GM10266 (cell line): Measurements from ENCODE around the gene SSR1.
A peak's percentile ranks its signal among the peaks of the same experiment; 100 is the strongest.
"Not testable (repeated sequence)": the region's sequence is repeated elsewhere in the genome, so short reads cannot be mapped to it uniquely, and the experiment has no call there.

Experiments
- DNase-seq: peaks from one replicate; pipeline ENCODE4 v3.0.0; 2012; ENCODE audit errors: extremely low spot score
- CTCF ChIP-seq: IDR thresholded peaks from 2 replicates; pipeline ENCODE4 v1.5.1; 2012; ENCODE audit warnings: mild to moderate bottlenecking, low read depth; ENCODE audit not compliant: control insufficient read depth, insufficient read depth; ENCODE audit errors: missing control alignments

Gene SSR1

GRCh38 chr6:7339007-7339732, 26.2 kb upstream of the SSR1 start:
- peak; percentile 45 for TF ChIP-seq CTCF
- DNase-seq, result not testable (repeated sequence)

- TF ChIP-seq CTCF, result no peak
- DNase-seq, result no peak
These were observed 25.0 kb upstream of the SSR1 start for GRCh38 chr6:7338031-7338430.

- TF ChIP-seq CTCF, result no peak
- DNase-seq, result no peak
These were observed 22.5 kb upstream of the SSR1 start for GRCh38 chr6:7335519-7335918.

GRCh38 chr6:7334685-7335084, 21.7 kb upstream of the SSR1 start:
- no peak for DNase-seq
- no peak for TF ChIP-seq CTCF

GRCh38 chr6:7332090-7332745, 19.2 kb upstream of the SSR1 start:
- no peak for DNase-seq

GRCh38 chr6:7331452-7331851, 18.5 kb upstream of the SSR1 start:
- TF ChIP-seq CTCF, result no peak
- no peak for DNase-seq

More at GRCh38 chr6:7332090-7332745, 19.2 kb upstream of the SSR1 start:
- no peak for TF ChIP-seq CTCF

- DNase-seq, result no peak
- no peak for TF ChIP-seq CTCF
These were observed 15.2 kb upstream of the SSR1 start for GRCh38 chr6:7328243-7328642.
